Kidney (tissue), 14 donors: ENCODE data around the gene DDAH1. TPM values are rescaled to one million over a fixed set of nuclear protein-coding genes. Genes with fewer than 3 reads are reported as not detected.

ENCODE experiments used
- DNase-seq, 5 donors: peaks; one replicate each; pipeline ENCODE4 v3.0.0-alpha.2; 2013 to 2020
- FAIRE-seq: peaks from 2 replicates; lab custom pipeline; 2012; peaks lifted over from hg19 to GRCh38; lab: Jason Lieb, UNC
- H3K27ac ChIP-seq, 2 donors: one replicate each; pipeline ENCODE4 v1.7.0; 2013; ENCODE audit warnings: low read depth in 2 of 2, low read length in 2 of 2, inconsistent platforms in 1 of 2
- H3K27me3 ChIP-seq: one replicate; pipeline ENCODE4 v1.7.1; 2013; ENCODE audit warnings: low read length, inconsistent platforms; ENCODE audit not compliant: control insufficient read depth, insufficient read depth
- H3K36me3 ChIP-seq, 3 donors: one replicate each; pipeline versions ENCODE4 v1.7.0 to v1.7.1; 2013; ENCODE audit warnings: low read length in 3 of 3, control low read depth in 1 of 3, inconsistent platforms in 1 of 3; ENCODE audit not compliant: insufficient read depth in 3 of 3, control insufficient read depth in 2 of 3
- H3K4me1 ChIP-seq, 3 donors: one replicate each; pipeline versions ENCODE4 v1.7.0 to v1.7.1; 2013; ENCODE audit warnings: low read length in 3 of 3, inconsistent platforms in 1 of 3, low read depth in 1 of 3; ENCODE audit not compliant: control insufficient read depth in 2 of 3, insufficient read depth in 2 of 3
- H3K4me3 ChIP-seq, 3 donors: one replicate each; pipeline versions ENCODE4 v1.7.0 to v1.8.1; 2013; ENCODE audit warnings: low read length in 3 of 3, control low read depth in 1 of 3, inconsistent platforms in 1 of 3
- H3K9ac ChIP-seq, 3 donors: one replicate each; pipeline versions ENCODE4 v1.7.0 to v1.7.1; 2013; ENCODE audit warnings: low read length in 3 of 3, control low read depth in 1 of 3, inconsistent platforms in 1 of 3
- H3K9me3 ChIP-seq, 3 donors: one replicate each; pipeline versions ENCODE4 v1.7.0 to v1.7.1; 2013; ENCODE audit warnings: low read length in 3 of 3, control low read depth in 1 of 3, inconsistent platforms in 1 of 3; ENCODE audit not compliant: control insufficient read depth in 2 of 3, insufficient read depth in 1 of 3
- CTCF ChIP-seq: IDR thresholded peaks from 3 replicates; pipeline ENCODE4 v1.5.1; 2012; ENCODE audit warnings: mild to moderate bottlenecking, moderate library complexity, borderline replicate concordance; ENCODE audit not compliant: insufficient read depth; ENCODE audit errors: extremely low read depth
- intact Hi-C: fragments of 100-400 bp; cut with DNase I; formaldehyde crosslinking; loops from one replicate; pipeline ENCODE4 v1.11.1; 2022
- polyA plus RNA-seq: library from polyadenylated mRNA; stranded (reverse); fragments of 350-450 nt; fragmentation: Illumina TruSeq; extraction: RNeasy Lipid Tissue Mini Kit (QIAGEN cat#74804); gene quantifications from one replicate; pipeline ENCODE4 v1.2.3, GENCODE V29; 2014; ENCODE audit warnings: low read depth, low replicate concordance; ENCODE audit not compliant: insufficient read depth
- total RNA-seq: library from RNA; stranded (reverse); fragmentation: NEBNext Ultra II Directional; extraction: Animal tissue kit (Norgen Biotek cat#: 25700); gene quantifications from one replicate; pipeline ENCODE4 v1.2.1, GENCODE V29; 2021
- donor health status: control.
- donor health status: control.
- donor health status: control.
- donor health status: control.
- donor health status: control.
- donor health status: DM: yes; HTN: yes; CAD: no.
- donor health status: Normal renal cell carcinoma (clear cell type).

Gene DDAH1
- total and polyA plus RNA-seq, 2 donors from 2014 or later = 73.1 to 98.9 TPM

GRCh38 chr1:85421179-85421578, 43.8 kb downstream of the DDAH1 start:
- no peak overlapping the region for H3K27ac ChIP-seq
- intact Hi-C loops = no loop called here
- H3K9ac ChIP-seq = no peak overlapping the region
- no peak for DNase-seq
- H3K4me3 ChIP-seq = no peak overlapping the region
- H3K9me3 ChIP-seq = peaks cover 0 to 11% (median 0%) of the 10 kb centered on the region in 3 donors
- no peaks in the 10 kb centered on the region for H3K4me1 ChIP-seq
- no peaks in the 10 kb centered on the region for H3K27me3 ChIP-seq
- no peak for FAIRE-seq
- H3K36me3 ChIP-seq = no peaks in the 10 kb centered on the region
- no peak for TF ChIP-seq CTCF

- intact Hi-C loops = no loop called here
- H3K9me3 ChIP-seq = peaks cover 0 to 11% (median 0%) of the 10 kb centered on the region in 3 donors
- H3K4me3 ChIP-seq = no peak overlapping the region
- H3K4me1 ChIP-seq = no peaks in the 10 kb centered on the region
- H3K27ac ChIP-seq = no peak overlapping the region
- TF ChIP-seq CTCF = no peak
- no peaks in the 10 kb centered on the region for H3K27me3 ChIP-seq
- no peak overlapping the region for H3K9ac ChIP-seq
- no peaks in the 10 kb centered on the region for H3K36me3 ChIP-seq
- no peak for DNase-seq
- FAIRE-seq = no peak
Observed at GRCh38 chr1:85420199-85420598, 44.8 kb downstream of the DDAH1 start.

- Histone ChIP-seq H3K4me1 (no peaks in the 10 kb centered on the region), H3K36me3 (no peaks in the 10 kb centered on the region), H3K9ac (no peak overlapping the region), H3K9me3 (peaks cover 0 to 11% (median 0%) of the 10 kb centered on the region in 3 donors), H3K4me3 (no peak overlapping the region), H3K27me3 (no peaks in the 10 kb centered on the region), H3K27ac (no peak overlapping the region)
- FAIRE-seq (no peak), DNase-seq (no peak)
- TF ChIP-seq CTCF = no peak
- intact Hi-C loops = no loop called here
Observed at GRCh38 chr1:85417876-85418275, 47.1 kb downstream of the DDAH1 start.

- Histone ChIP-seq H3K4me1 (no peaks in the 10 kb centered on the region), H3K9me3 (peaks cover 0 to 11% (median 0%) of the 10 kb centered on the region in 3 donors), H3K27me3 (no peaks in the 10 kb centered on the region), H3K4me3 (no peak overlapping the region), H3K36me3 (no peaks in the 10 kb centered on the region), H3K27ac (no peak overlapping the region), H3K9ac (no peak overlapping the region)
- intact Hi-C loops = no loop called here
- FAIRE-seq = no peak
- DNase-seq = no peak
- no peak for TF ChIP-seq CTCF
Observed at GRCh38 chr1:85417017-85417416, 47.9 kb downstream of the DDAH1 start.
